Measurements from ENCODE around the gene CUL9. TPM values are rescaled to one million over a fixed set of nuclear protein-coding genes. Genes with fewer than 3 reads are reported as not detected.

CUL9 gene
- 45.0 TPM for total RNA-seq

GRCh38 chr6:43181942-43182860, at the start of gene CUL9:
Gene CUL9, plus strand, starts transcription at chr6:43182196. Its CDS starts 2,115 bp downstream, at chr6:43184311.

GRCh38 chr6:43170931-43171706, 10.9 kb upstream of the CUL9 start, which contains the start of gene SRF:
Gene SRF, plus strand, starts transcription at chr6:43171269. Its CDS starts 388 bp downstream, at chr6:43171657.

DNA sequence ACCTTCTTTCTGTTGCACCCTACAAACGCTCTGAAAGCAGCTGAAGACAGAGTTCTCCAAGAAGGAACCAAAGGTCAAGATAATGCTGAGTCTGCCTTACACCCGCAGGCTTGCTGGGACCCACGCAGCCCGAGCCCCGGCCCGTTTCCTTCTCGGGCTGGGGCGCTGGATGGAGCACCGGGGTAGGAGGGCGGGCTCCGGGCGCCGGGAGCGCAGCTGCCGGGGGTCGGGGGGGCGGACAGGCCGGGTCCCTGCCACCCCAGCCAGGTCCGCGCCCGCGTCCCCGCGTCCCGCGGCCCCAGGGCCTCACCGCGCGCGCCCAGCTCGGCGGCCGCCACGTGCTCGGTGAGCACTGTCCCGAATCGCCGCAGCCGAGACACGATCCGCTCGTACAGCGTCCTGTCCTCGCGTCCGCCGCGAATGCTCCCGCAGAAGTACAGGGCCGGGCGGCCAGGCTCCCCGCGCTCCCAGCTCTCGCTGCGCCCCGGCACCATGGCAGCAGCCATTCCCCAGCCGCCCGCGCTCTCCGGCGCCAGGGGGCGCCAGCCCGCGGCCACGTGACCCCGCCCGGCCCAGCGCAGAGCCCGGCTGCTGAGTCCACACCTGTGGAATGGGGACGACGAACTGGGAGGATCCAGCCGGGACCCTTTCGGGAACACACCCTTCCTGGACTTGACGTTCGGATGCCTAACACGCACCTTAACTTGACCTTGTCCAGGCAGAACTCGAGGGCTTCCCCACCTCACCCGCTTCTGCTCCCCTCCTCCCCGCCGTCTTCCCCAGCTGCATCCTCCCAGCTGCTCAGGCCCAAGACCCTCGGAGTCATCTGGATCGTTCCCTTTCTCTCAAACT, 47.2 kb downstream of the CUL9 start, which contains the start of gene DNPH1:
Gene DNPH1 (minus strand): TSS at position 531 of the 852 bp plus-strand sequence. CDS start 25 bp downstream, at position 506.

GRCh38 chr6:43242908-43243663, 61.1 kb downstream of the CUL9 start, which contains the start of gene TTBK1:
Gene TTBK1, plus strand, starts transcription at chr6:43243481. Its CDS starts 3,180 bp downstream, at chr6:43246661.

Other genes starting within 250 kb of the CUL9 start
- not detected for gene GNMT, start 221.4 kb upstream of the CUL9 start, total RNA-seq
- 29.6 TPM for gene PEX6, start 203.0 kb upstream of the CUL9 start, total RNA-seq
- gene PPP2R5D, start 197.6 kb upstream of the CUL9 start, total RNA-seq = 31.1 TPM
- gene MEA1, start 168.2 kb upstream of the CUL9 start, total RNA-seq = 37.6 TPM
- gene KLHDC3, start 167.9 kb upstream of the CUL9 start, total RNA-seq = 128 TPM
- gene RRP36, start 160.6 kb upstream of the CUL9 start, total RNA-seq = 44.5 TPM
- gene CUL7, start 128.3 kb upstream of the CUL9 start, total RNA-seq = 33.0 TPM
- 17.3 TPM for gene MRPL2, start 122.8 kb upstream of the CUL9 start, total RNA-seq
- gene KLC4, start 122.6 kb upstream of the CUL9 start, total RNA-seq = 63.3 TPM
- gene PTK7, start 105.9 kb upstream of the CUL9 start, total RNA-seq = 76.4 TPM
- gene SRF, start 10.9 kb upstream of the CUL9 start, total RNA-seq = 17.2 TPM
- 34.7 TPM for gene DNPH1, start 47.3 kb downstream of the CUL9 start, total RNA-seq
- 4.6 TPM for gene TTBK1, start 61.3 kb downstream of the CUL9 start, total RNA-seq
- not detected for gene SLC22A7, start 116.1 kb downstream of the CUL9 start, total RNA-seq
- not detected for gene CRIP3, start 126.6 kb downstream of the CUL9 start, total RNA-seq
- gene ZNF318, start 187.5 kb downstream of the CUL9 start, total RNA-seq = 31.2 TPM
- gene ABCC10, start 245.3 kb downstream of the CUL9 start, total RNA-seq = 18.3 TPM